Testis (tissue), 2 donors: Measurements from ENCODE around the gene PNPLA2.

Source experiments
- CTCF ChIP-seq, 3 experiments: fragments of 450-650 bp in 2 of 3; fragments of 200-600 bp in 1 of 3; sonication (generic) in 1 of 3; IDR thresholded peaks; one replicate each; pipeline ENCODE4 v1.5.1; 2016 to 2019; ENCODE audit warnings: antibody characterized with exemption in 3 of 3, mild to moderate bottlenecking in 2 of 3, moderate library complexity in 1 of 3
- POLR2A ChIP-seq: fragments of 450-650 bp; IDR thresholded peaks from one replicate; pipeline ENCODE4 v1.6.1; 2017; ENCODE audit warnings: antibody characterized with exemption, mild to moderate bottlenecking, moderate library complexity

GRCh38 chr11:803770-804598, 14.7 kb upstream of the PNPLA2 start:
- TF ChIP-seq CTCF (IDR thresholded peaks at IDR 0.05) (no peak), POLR2A (no peak)
